Measurements from ENCODE around the gene CDK18. TPM values are rescaled to one million over a fixed set of nuclear protein-coding genes. Genes with fewer than 3 reads are reported as not detected.

The CDK18 gene
- total and polyA plus RNA-seq, 10 of the 15 experiments (the other 5 are each of a cell fraction or from before 2014, with no cell fraction given): 0.13 to 4.4 (median 0.52) TPM; not detected in 2

DNA sequence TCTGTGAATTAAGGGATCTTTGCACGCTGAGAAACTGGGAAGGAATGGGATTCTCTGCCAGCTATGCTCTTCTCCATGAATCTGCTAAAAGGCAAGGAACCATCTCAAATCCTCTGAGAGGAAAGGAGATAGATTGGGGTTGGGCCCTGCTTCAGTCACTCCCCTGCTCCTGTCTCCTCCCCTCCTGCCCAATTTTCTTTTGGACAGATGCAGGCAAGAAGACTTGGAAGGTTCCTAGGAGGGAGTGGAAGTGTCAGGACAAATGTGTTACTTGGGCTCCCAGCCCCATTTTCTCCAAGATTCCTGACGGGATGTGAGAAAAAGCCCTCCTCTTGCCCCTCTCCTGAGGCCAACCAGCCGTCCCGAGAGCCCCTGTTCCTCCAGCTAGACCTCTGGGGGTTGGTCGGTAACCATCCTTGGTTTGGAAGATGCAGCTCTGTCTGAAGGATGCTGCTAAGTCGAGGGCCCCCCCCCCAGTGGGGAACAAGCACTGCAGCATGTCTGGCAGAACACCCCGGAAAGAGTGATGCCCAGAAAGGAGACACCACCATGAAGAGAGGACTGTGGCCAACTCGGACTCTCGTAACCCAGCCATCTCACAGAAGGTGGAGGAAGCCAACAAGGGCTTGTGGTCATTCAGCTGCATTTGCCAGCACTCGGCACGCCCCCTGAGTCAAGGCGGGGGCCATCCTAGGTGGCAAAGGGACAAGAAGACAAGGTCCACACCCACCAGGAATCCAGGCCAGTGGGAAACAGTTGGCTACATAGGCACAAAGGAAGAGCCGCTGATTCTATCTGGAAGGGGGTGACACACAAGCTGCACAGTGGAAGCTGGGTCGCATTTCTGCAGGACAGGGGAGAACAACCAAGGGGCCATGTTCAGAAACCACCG is 43.7 kb downstream of the CDK18 start:
- Histone ChIP-seq H3K9me3 (replicated peaks; ENCODE audit: control insufficient read depth, insufficient read depth, low read length) (no peaks in the 10 kb centered on the region), H3K36me3 (ENCODE audit: control insufficient read depth in 2 of 2, insufficient read depth in 2 of 2, low read length in 1 of 2) (no peaks in the 10 kb centered on the region), H3K9ac (ENCODE audit: control insufficient read depth, insufficient read depth, low read length) (no peak overlapping the region), H2AFZ (ENCODE audit: control insufficient read depth, low read depth, low read length) (no peak overlapping the region), H3K4me2 (ENCODE audit: control insufficient read depth, insufficient read depth) (no peak overlapping the region), H3K4me3 (no peak overlapping the region), H3K79me2 (ENCODE audit: control insufficient read depth, insufficient read depth, low read length) (no peaks in the 10 kb centered on the region), H3K4me1 (ENCODE audit: control insufficient read depth, insufficient read depth, low read length) (peaks cover 3% of the 10 kb centered on the region), H3K27me3 (replicated peaks in 1 of 2; ENCODE audit: control insufficient read depth in 2 of 2, insufficient read depth in 2 of 2, low read length in 1 of 2) (peaks cover 2 to 5% of the 10 kb centered on the region in 2 experiments), H3K27ac (ENCODE audit: control insufficient read depth, insufficient read depth) (no peak overlapping the region), H4K20me1 (ENCODE audit: control insufficient read depth, insufficient read depth) (no peaks in the 10 kb centered on the region)
- in situ Hi-C loops (cut with MboI): no loop called here
- intact Hi-C loops (cut with micrococcal nuclease; ENCODE audit: unreplicated experiment): no loop called here
- RAD21 ChIA-PET (ENCODE audit: unreplicated experiment): interaction anchor here (1.1 kb wide), 1 partner anchor 23 kb away, joined by 3 read pairs; no protein-coding TSS in a partner anchor
- BruUV-seq (replicated peaks): no TSS peak
- SMC1A ChIA-PET (ENCODE audit: uncharacterized antibody, unreplicated experiment): interaction anchor here (1.2 kb wide), 1 partner anchor 109 kb away, joined by 3 read pairs; no protein-coding TSS in a partner anchor
- FAIRE-seq (no peak), ATAC-seq (no peak), DNase-seq (ENCODE audit: low read depth, low spot score) (no peak)
- POLR2A ChIA-PET: no interaction called here
- TF ChIP-seq RUNX3 (IDR thresholded peaks at IDR 0.05; ENCODE audit: low read length) (no peak), ETV6 (conservative IDR thresholded peaks at IDR 0.05 in 1 of 2, IDR thresholded peaks at IDR 0.05 in 1 of 2; ENCODE audit: borderline replicate concordance in 1 of 2, low read depth in 1 of 2) (no peak), SMAD5 (IDR thresholded peaks at IDR 0.05; ENCODE audit: low read depth) (no peak), SRF (IDR thresholded peaks at IDR 0.05; ENCODE audit: low read depth in 2 of 2, low read length in 2 of 2) (no peak), CHD2 (IDR thresholded peaks at IDR 0.05; ENCODE audit: borderline replicate concordance, low read depth, low read length) (no peak), TAF1 (IDR thresholded peaks at IDR 0.05; ENCODE audit: borderline replicate concordance, low read depth, low read length) (no peak), TCF3 (IDR thresholded peaks at IDR 0.05; ENCODE audit: borderline replicate concordance, insufficient read depth, low read depth, low read length) (no peak), LARP7 (IDR thresholded peaks at IDR 0.05) (no peak)
- 32% methylated on average over 15 of the region's 15 CpGs for WGBS (ENCODE audit: insufficient coverage, insufficient replicate concordance, low lambda C conversion rate, missing lambda C conversion rate)
- CTCF ChIA-PET: interaction anchor here (0.9 to 1.6 kb wide), 2 partner anchors 24 to 110 kb away, joined by 3 to 6 read pairs; no protein-coding TSS in a partner anchor

Data from GM12878 (cell line).